IMR-90 (cell line): ENCODE data around the gene BARX1. TPM values are rescaled to one million over a fixed set of nuclear protein-coding genes. Genes with fewer than 3 reads are reported as not detected.

Experiments
- ATAC-seq: fragments of 200-7000 bp; cut with Tn5 transposase; 2 replicates; pipeline ENCODE4 v1.9.1; 2020; ENCODE audit warnings: low read depth, mild to moderate bottlenecking, moderate library complexity
- BruUV-seq: library from RNA; stranded (reverse); fragments of 400-500 nt; replicated peaks from 2 replicates; lab custom pipeline; 2021; lab: Mats Ljungman, UMichigan
- CTCF ChIA-PET: fragments of 300-600 bp; formaldehyde crosslinking; extraction: SDS; loops from one replicate; lab custom pipeline; 2021; ENCODE audit warnings: antibody characterized with exemption; lab: Yijun Ruan, JAX
- POLR2A ChIA-PET: fragments of 300-600 bp; sonication (Branson Sonifier 250); formaldehyde crosslinking; loops from one replicate; lab custom pipeline; 2022; ENCODE audit warnings: antibody characterized with exemption; ENCODE audit not compliant: unreplicated experiment; lab: Charles Lee
- DNase-seq: peaks from one replicate; pipeline ENCODE4 v3.0.0; 2013
- H2AFZ ChIP-seq: replicated peaks from 2 replicates; pipeline ENCODE3; 2013; ENCODE audit warnings: low read length, mild to moderate bottlenecking; ENCODE audit not compliant: poor library complexity
- H2AK5ac ChIP-seq: 2 replicates; pipeline ENCODE4 v1.6.1; 2013; ENCODE audit warnings: low read depth, low read length, inconsistent platforms
- H2AK9ac ChIP-seq: replicated peaks from 2 replicates; pipeline ENCODE3; 2013; ENCODE audit warnings: mild to moderate bottlenecking, low read depth, low read length, moderate library complexity; ENCODE audit not compliant: poor library complexity
- H2BK120ac ChIP-seq: 2 replicates; pipeline ENCODE4 v1.6.1; 2013; ENCODE audit warnings: low read depth, low read length, inconsistent platforms
- H2BK15ac ChIP-seq: 3 replicates; pipeline ENCODE4 v1.6.1; 2013; ENCODE audit warnings: low read depth, low read length, inconsistent platforms
- H2BK20ac ChIP-seq: 2 replicates; pipeline ENCODE4 v1.6.1; 2013; ENCODE audit warnings: low read depth, mild to moderate bottlenecking, inconsistent platforms, low read length, moderate library complexity
- H2BK5ac ChIP-seq: 2 replicates; pipeline ENCODE4 v1.6.1; 2013; ENCODE audit warnings: mild to moderate bottlenecking, low read depth, low read length, inconsistent platforms; ENCODE audit not compliant: poor library complexity, severe bottlenecking
- H3K14ac ChIP-seq: replicated peaks from 2 replicates; pipeline ENCODE4 v1.6.1; 2013; ENCODE audit warnings: low read depth, low read length, inconsistent platforms
- H3K18ac ChIP-seq: 2 replicates; pipeline ENCODE4 v1.6.1; 2013; ENCODE audit warnings: low read depth, low read length, control low read depth
- H3K23ac ChIP-seq: 2 replicates; pipeline ENCODE4 v1.6.1; 2013; ENCODE audit warnings: low read depth, low read length, inconsistent platforms
- H3K27ac ChIP-seq: 2 replicates; pipeline ENCODE4 v1.5.1; 2013; ENCODE audit warnings: mild to moderate bottlenecking, control low read depth, low read length; ENCODE audit not compliant: insufficient read depth
- H3K27me3 ChIP-seq: 2 replicates; pipeline ENCODE4 v1.6.1; 2013; ENCODE audit warnings: low read length; ENCODE audit not compliant: control insufficient read depth, insufficient read depth
- H3K36me3 ChIP-seq: 2 replicates; pipeline ENCODE4 v1.6.1; 2013; ENCODE audit warnings: low read length, mixed read lengths; ENCODE audit not compliant: control insufficient read depth, insufficient read depth
- H3K4ac ChIP-seq: 2 replicates; pipeline ENCODE4 v1.6.1; 2013; ENCODE audit warnings: low read depth, low read length, inconsistent platforms
- H3K4me1 ChIP-seq: 2 replicates; pipeline ENCODE4 v1.6.1; 2013; ENCODE audit warnings: low read length, mixed read lengths; ENCODE audit not compliant: control insufficient read depth, insufficient read depth
- H3K4me2 ChIP-seq: 2 replicates; pipeline ENCODE4 v1.6.1; 2013; ENCODE audit warnings: low read depth, mild to moderate bottlenecking, control low read depth, low read length, moderate library complexity
- H3K4me3 ChIP-seq: 2 replicates; pipeline ENCODE4 v1.5.1; 2013; ENCODE audit warnings: low read depth, mild to moderate bottlenecking, control low read depth, low read length, moderate library complexity; ENCODE audit not compliant: insufficient read depth
- H3K56ac ChIP-seq: 2 replicates; pipeline ENCODE4 v1.6.1; 2013; ENCODE audit warnings: low read length, inconsistent platforms; ENCODE audit not compliant: insufficient read depth; ENCODE audit errors: extremely low read depth
- H3K79me1 ChIP-seq, 2 experiments: 2 replicates each; pipeline ENCODE4 v1.6.1; 2013; ENCODE audit warnings: low read length in 2 of 2, inconsistent platforms in 1 of 2, low read depth in 1 of 2
- H3K9ac ChIP-seq: 2 replicates; pipeline ENCODE4 v1.6.1; 2013; ENCODE audit warnings: low read depth, low read length, control low read depth
- H3K9me1 ChIP-seq: 2 replicates; pipeline ENCODE4 v1.6.1; 2013; ENCODE audit warnings: low read length, inconsistent platforms; ENCODE audit not compliant: insufficient read depth
- H3K9me3 ChIP-seq: 2 replicates; pipeline ENCODE4 v1.6.1; 2013; ENCODE audit warnings: low read length; ENCODE audit not compliant: control insufficient read depth, insufficient read depth
- H4K20me1 ChIP-seq: 2 replicates; pipeline ENCODE4 v1.6.1; 2013; ENCODE audit warnings: low read length, inconsistent platforms; ENCODE audit not compliant: insufficient read depth
- H4K5ac ChIP-seq: 2 replicates; pipeline ENCODE4 v1.6.1; 2013; ENCODE audit warnings: mild to moderate bottlenecking, low read depth, low read length, control low read depth
- H4K8ac ChIP-seq, 2 experiments: 2 replicates each; pipeline ENCODE4 v1.6.1; 2013; ENCODE audit warnings: low read depth in 2 of 2, low read length in 2 of 2, control low read depth in 1 of 2, inconsistent platforms in 1 of 2
- H4K91ac ChIP-seq: 2 replicates; pipeline ENCODE4 v1.6.1; 2013; ENCODE audit warnings: low read depth, low read length, inconsistent platforms; ENCODE audit not compliant: insufficient read depth
- BHLHE40 ChIP-seq: fragments of 150-350 bp; IDR thresholded peaks from 2 replicates; pipeline ENCODE4 v1.6.1; 2016; ENCODE audit warnings: mild to moderate bottlenecking, low read depth, low read length
- CEBPB ChIP-seq: IDR thresholded peaks from 2 replicates; pipeline ENCODE4 v1.6.1; 2012; ENCODE audit warnings: low read depth, low read length, improper control_type of control experiment
- CHD1 ChIP-seq: IDR thresholded peaks from 2 replicates; pipeline ENCODE4 v1.6.1; 2012; ENCODE audit warnings: low read depth, low read length, improper control_type of control experiment
- CTCF ChIP-seq: conservative IDR thresholded peaks from 2 replicates; pipeline ENCODE4 v1.5.1; 2012; ENCODE audit warnings: mild to moderate bottlenecking, low read depth, low read length, improper control_type of control experiment
- FOS ChIP-seq: fragments of 150-350 bp; IDR thresholded peaks from 2 replicates; pipeline ENCODE4 v1.6.1; 2016; ENCODE audit warnings: low read depth, low read length
- MAFK ChIP-seq: IDR thresholded peaks from 2 replicates; pipeline ENCODE4 v1.6.1; 2012; ENCODE audit warnings: low read depth, low read length, improper control_type of control experiment
- MXI1 ChIP-seq: IDR thresholded peaks from 2 replicates; pipeline ENCODE4 v1.6.1; 2012; ENCODE audit warnings: low read depth, mild to moderate bottlenecking, low read length, moderate library complexity, borderline replicate concordance
- NFE2L2 ChIP-seq: fragments of 150-350 bp; IDR thresholded peaks from 2 replicates; pipeline ENCODE4 v1.6.1; 2016; ENCODE audit warnings: low read depth, mild to moderate bottlenecking, low read length
- POLR2A ChIP-seq: IDR thresholded peaks from 2 replicates; pipeline ENCODE4 v1.6.1; 2012; ENCODE audit warnings: mild to moderate bottlenecking, low read depth, low read length
- RAD21 ChIP-seq: IDR thresholded peaks from 2 replicates; pipeline ENCODE4 v1.6.1; 2012; ENCODE audit warnings: low read length, improper control_type of control experiment
- RCOR1 ChIP-seq: IDR thresholded peaks from 2 replicates; pipeline ENCODE4 v1.6.1; 2012; ENCODE audit warnings: mild to moderate bottlenecking, low read length, improper control_type of control experiment; ENCODE audit not compliant: insufficient replicate concordance
- RFX5 ChIP-seq: IDR thresholded peaks from 2 replicates; pipeline ENCODE4 v1.8.0; 2012; ENCODE audit warnings: low read depth, mild to moderate bottlenecking, low read length, moderate library complexity
- SMC3 ChIP-seq: fragments of 150-350 bp; IDR thresholded peaks from 2 replicates; pipeline ENCODE4 v1.6.1; 2016; ENCODE audit warnings: low read depth, mild to moderate bottlenecking, antibody characterized with exemption, low read length, moderate library complexity
- USF2 ChIP-seq: fragments of 150-350 bp; IDR thresholded peaks from 2 replicates; pipeline ENCODE4 v1.6.1; 2017; ENCODE audit warnings: mild to moderate bottlenecking, antibody characterized with exemption, low read length, low read depth
- WGBS, 2 experiments: methylation state at CpG; one replicate each; pipeline versions ENCODE4 v1.1.5 to v1.1.7; 2013; ENCODE audit warnings: missing lambda C conversion rate in 2 of 2; ENCODE audit not compliant: insufficient read length in 1 of 2; ENCODE audit errors: extremely low coverage in 2 of 2; 5-methylcytosine and 5-hydroxymethylcytosine counted together
- dilution Hi-C: fragments of 300-500 bp; cut with HindIII; formaldehyde crosslinking; loops from one replicate; pipeline ENCODE4 v1.14.3; 2018; ENCODE audit warnings: low sequenced_read_pairs; ENCODE audit not compliant: unreplicated experiment
- in situ Hi-C: fragments of 300-500 bp; cut with MboI; formaldehyde crosslinking; loops from 3 replicates; pipeline ENCODE4 v1.14.3; 2019; ENCODE audit warnings: low sequenced_read_pairs, inconsistent platforms, mixed read lengths
- intact Hi-C: fragments of 100-400 bp; cut with micrococcal nuclease; formaldehyde crosslinking; loops from 2 replicates; pipeline ENCODE4 v1.10.0; 2022
- polyA plus RNA-seq, 3 experiments: library from polyadenylated mRNA; depleted of rRNA; stranded (reverse); fragments of >200 nt; gene quantifications; 2 replicates each; pipeline ENCODE4 v1.2.3, GENCODE V29; 2012; ENCODE audit warnings: low replicate concordance in 1 of 3
- total RNA-seq: library from RNA; depleted of rRNA; stranded (reverse); fragments of >200 nt; gene quantifications from 2 replicates; pipeline ENCODE4 v1.2.3, GENCODE V29; 2012
- TF ChIP-seq, protein P1 (sequence below): fragments of 150-350 bp; IDR thresholded peaks from 2 replicates; pipeline ENCODE4 v1.6.1; 2016; ENCODE audit warnings: low read depth, mild to moderate bottlenecking, low read length, moderate library complexity, borderline replicate concordance

Gene BARX1
- total and polyA plus RNA-seq, 2 of the 4 experiments (the other 2 are of a cell fraction), result not detected

DNA sequence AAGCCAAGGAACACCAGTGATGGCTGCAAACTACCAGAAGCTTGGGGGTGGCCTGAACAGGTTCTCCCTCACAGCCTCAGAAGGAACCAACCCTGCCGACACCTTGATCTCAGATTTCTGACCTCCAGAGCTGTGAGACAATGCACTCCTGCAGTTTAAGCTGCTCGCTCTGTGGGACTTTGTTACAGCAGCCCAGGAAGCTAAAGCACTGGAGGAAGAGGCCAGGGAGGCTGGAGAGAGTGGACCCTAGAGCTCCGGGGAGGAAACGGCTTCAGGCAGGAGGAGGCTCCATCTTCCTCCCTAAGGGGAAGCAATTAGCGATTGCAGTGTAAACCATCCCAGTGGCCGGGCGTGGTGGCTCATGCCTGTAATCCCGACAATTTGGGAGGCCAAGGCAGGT, 25.1 kb downstream of the BARX1 start:
- no peaks in the 10 kb centered on the region for H4K20me1 ChIP-seq
- H3K9ac ChIP-seq, result no peak overlapping the region
- H3K27ac ChIP-seq, result no peak overlapping the region
- ATAC-seq (no peak), DNase-seq (no peak)
- H2BK120ac ChIP-seq, result no peak overlapping the region
- H4K5ac ChIP-seq, result no peak overlapping the region
- H3K4me1 ChIP-seq, result no peaks in the 10 kb centered on the region
- in situ Hi-C loops (no loop called here), dilution Hi-C loops (no loop called here), intact Hi-C loops (no loop called here)
- no TSS peak for BruUV-seq
- no peak overlapping the region for H2AK5ac ChIP-seq
- H3K9me1 ChIP-seq, result no peaks in the 10 kb centered on the region
- no peak overlapping the region for H2BK20ac ChIP-seq
- H3K18ac ChIP-seq, result no peak overlapping the region
- no peak for TF ChIP-seq USF2
- no peak for TF ChIP-seq SMC3
- no peak for TF ChIP-seq FOS
- TF ChIP-seq MAFK, result no peak
- no peak for TF ChIP-seq POLR2A
- TF ChIP-seq, protein P1, sequence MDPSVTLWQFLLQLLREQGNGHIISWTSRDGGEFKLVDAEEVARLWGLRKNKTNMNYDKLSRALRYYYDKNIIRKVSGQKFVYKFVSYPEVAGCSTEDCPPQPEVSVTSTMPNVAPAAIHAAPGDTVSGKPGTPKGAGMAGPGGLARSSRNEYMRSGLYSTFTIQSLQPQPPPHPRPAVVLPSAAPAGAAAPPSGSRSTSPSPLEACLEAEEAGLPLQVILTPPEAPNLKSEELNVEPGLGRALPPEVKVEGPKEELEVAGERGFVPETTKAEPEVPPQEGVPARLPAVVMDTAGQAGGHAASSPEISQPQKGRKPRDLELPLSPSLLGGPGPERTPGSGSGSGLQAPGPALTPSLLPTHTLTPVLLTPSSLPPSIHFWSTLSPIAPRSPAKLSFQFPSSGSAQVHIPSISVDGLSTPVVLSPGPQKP, result no peak
- TF ChIP-seq MXI1, result no peak
- no peak for TF ChIP-seq BHLHE40
- TF ChIP-seq RCOR1, result no peak
- TF ChIP-seq CTCF, result no peak
- TF ChIP-seq RAD21, result no peak
- TF ChIP-seq NFE2L2, result no peak
- no peak for TF ChIP-seq CHD1
- TF ChIP-seq RFX5, result no peak
- TF ChIP-seq CEBPB, result no peak
- H4K8ac ChIP-seq, result no peak overlapping the region
- no peak overlapping the region for H3K4me3 ChIP-seq
- H2BK5ac ChIP-seq, result no peak overlapping the region
- H3K4ac ChIP-seq, result no peak overlapping the region
- ChIA-PET CTCF (no interaction called here), POLR2A (no interaction called here)
- H3K23ac ChIP-seq, result no peak overlapping the region
- no peaks in the 10 kb centered on the region for H3K9me3 ChIP-seq
- no peak overlapping the region for H3K4me2 ChIP-seq
- H3K14ac ChIP-seq, result no peak overlapping the region
- H3K79me1 ChIP-seq, result no peaks in the 10 kb centered on the region
- 17% methylated on average over 2 of the region's 8 CpGs; no CpG with 5 or more reads in 1 of the 2 experiments for WGBS, 2 experiments
- H3K36me3 ChIP-seq, result no peaks in the 10 kb centered on the region
- H2AFZ ChIP-seq, result no peak overlapping the region
- H2AK9ac ChIP-seq, result no peak overlapping the region
- H2BK15ac ChIP-seq, result no peak overlapping the region
- no peak overlapping the region for H4K91ac ChIP-seq
- no peak overlapping the region for H3K56ac ChIP-seq
- H3K27me3 ChIP-seq, result peaks cover 19% of the 10 kb centered on the region
